HG02588 (cell line): ENCODE results near the gene C3orf70.

Source experiments
- ATAC-seq: cut with Tn5 transposase; IDR thresholded peaks from one replicate; pipeline ENCODE4 v1.9.1; 2021; ENCODE audit warnings: mild to moderate bottlenecking, moderate library complexity; ENCODE audit not compliant: unreplicated experiment

C3orf70 gene

DNA sequence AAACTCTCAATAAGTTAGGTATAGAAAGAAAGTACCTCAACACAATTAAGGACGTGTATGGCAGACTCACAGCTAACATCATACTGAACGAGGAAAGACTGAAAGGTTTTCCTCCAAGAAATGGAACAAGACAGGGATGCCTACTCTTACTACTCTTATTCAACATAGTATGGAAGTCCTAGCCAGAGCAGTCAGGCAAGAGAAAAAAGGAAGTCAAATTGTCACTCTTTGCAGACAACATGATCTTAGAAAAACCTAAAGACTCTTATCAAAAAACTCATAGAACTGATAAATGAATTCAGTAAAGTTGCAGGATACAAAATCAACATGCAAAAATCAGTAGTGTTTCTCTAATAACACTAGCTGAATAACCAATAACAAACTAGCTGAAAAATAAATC, 96.0 kb downstream of the C3orf70 start:
- ATAC-seq = no peak

DNA sequence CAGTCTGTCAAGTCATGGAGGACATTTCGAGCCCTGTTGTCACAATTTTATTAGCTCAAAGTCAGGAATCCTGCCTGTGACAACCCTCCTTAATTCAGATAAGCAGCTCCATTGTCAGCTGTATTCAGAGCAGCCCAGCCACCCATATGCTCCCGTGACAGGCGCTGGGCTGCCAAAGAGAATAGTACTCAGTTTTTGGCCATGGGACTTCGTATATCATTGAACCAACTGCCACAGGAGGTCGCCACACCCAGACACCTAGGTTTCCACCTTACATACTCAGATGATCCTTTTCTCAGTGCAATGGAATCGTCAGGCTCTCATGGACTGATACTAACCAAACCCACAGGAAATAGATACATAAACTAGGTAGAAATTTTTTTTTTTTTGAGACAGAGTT, 100.2 kb downstream of the C3orf70 start:
- no peak for ATAC-seq

GRCh38 chr3:185051801-185052200, 101.1 kb downstream of the C3orf70 start:
- ATAC-seq = no peak

GRCh38 chr3:185049710-185050109, 103.2 kb downstream of the C3orf70 start:
- ATAC-seq = no peak

GRCh38 chr3:185046603-185047002, 106.3 kb downstream of the C3orf70 start:
- no peak for ATAC-seq

DNA sequence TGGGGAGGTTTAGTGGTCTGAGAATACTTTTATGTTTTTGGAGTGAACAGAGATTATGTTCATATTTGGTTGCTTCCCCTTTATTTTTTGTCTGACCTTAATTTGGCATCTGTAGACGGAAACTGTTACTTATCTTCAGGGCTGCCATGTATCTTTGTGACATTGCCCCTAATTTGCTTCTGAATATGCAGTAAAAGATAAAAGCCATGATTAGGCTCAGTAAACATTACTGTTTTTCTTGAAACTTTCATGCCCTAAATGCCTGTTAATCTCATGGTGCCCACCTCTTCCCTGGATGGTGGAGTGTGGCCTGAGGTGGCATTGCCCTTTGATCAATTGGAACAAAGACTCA, 106.7 kb downstream of the C3orf70 start:
- no peak for ATAC-seq

GRCh38 chr3:185042312-185043050, 110.4 kb downstream of the C3orf70 start:
- no peak for ATAC-seq

GRCh38 chr3:185041540-185041939, 111.3 kb downstream of the C3orf70 start:
- no peak for ATAC-seq

DNA sequence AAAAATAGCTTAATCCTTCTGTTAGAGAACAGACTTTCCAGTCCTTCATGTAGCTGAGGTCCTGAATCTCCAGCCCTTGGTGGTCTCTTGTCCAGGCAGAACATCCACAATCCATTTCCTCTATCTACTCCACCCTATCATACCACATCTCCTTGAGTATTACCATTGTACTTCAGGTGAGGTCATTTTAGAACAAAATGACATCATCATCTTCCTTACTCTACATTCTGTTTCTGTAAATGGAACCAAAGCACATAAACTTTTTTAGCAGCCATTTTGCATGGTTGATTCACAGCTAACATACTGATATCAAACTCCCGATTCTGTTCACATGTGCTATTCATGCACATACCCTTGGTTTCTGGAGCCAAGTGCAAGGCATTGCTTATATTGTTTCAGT, 112.4 kb downstream of the C3orf70 start:
- no peak for ATAC-seq

DNA sequence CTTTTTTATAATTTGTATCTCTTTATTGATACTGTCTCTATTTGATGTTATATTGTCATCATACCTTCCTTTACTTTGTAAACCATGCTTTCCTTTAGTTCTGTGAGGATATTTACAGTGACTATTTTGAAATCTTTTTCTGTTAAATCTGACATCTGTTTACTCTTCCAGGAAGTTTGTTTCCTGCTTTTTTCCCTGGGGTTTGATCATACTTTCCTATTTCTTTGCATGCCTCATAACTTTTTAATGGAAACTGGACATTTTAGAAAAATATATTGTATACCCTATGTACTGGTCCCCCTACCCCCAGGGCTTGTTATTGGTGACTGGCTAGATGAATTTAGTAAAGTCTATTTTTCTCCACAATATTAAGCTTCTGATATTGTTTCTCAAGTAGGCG, 115.1 kb downstream of the C3orf70 start:
- ATAC-seq = no peak

GRCh38 chr3:185030951-185031350, 121.9 kb downstream of the C3orf70 start:
- no peak for ATAC-seq

GRCh38 chr3:185030399-185030798, 122.5 kb downstream of the C3orf70 start:
- ATAC-seq = no peak

DNA sequence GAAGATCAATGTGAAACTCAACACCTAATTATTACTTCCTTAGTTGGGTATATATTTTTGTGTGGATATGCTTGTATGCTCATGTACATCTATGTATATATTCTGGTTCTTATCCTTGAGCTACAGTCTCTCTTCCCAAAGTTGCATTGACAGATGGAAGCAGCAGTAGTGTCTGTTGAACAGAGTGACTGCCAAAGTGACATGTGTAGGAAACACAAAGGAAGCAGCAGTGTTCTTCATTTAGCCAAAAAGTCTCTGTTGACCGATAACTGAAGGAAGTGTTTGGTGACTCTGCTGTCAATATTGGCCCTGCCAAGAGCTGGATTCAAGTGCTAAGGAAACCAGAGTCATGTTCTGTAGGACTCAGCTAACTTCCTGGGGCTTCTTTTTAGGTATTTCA, 123.8 kb downstream of the C3orf70 start:
- no peak for ATAC-seq

- no peak for ATAC-seq
Observed at GRCh38 chr3:185028121-185028520, 124.7 kb downstream of the C3orf70 start.
